Thyroid gland (tissue), 4 donors: Measurements from ENCODE around the gene COL19A1.

Experiments
- CTCF ChIP-seq, 6 experiments: fragments of 200-600 bp in 3 of 6; fragments of 450-650 bp in 3 of 6; sonication (generic) in 3 of 6; IDR thresholded peaks; one replicate each; pipeline ENCODE4 v1.5.1; 2016 to 2019; ENCODE audit warnings: antibody characterized with exemption in 6 of 6, mild to moderate bottlenecking in 2 of 6, inconsistent platforms in 1 of 6, moderate library complexity in 1 of 6
- POLR2A ChIP-seq, 2 donors: fragments of 450-650 bp; IDR thresholded peaks; one replicate each; pipeline ENCODE4 v1.6.1; 2017; ENCODE audit warnings: antibody characterized with exemption in 2 of 2, mild to moderate bottlenecking in 2 of 2, moderate library complexity in 1 of 2

GRCh38 chr6:70118670-70119069, 252.3 kb downstream of the COL19A1 start:
- TF ChIP-seq CTCF (IDR thresholded peaks at IDR 0.05): no peak
- TF ChIP-seq POLR2A (IDR thresholded peaks at IDR 0.05): no peak
